ENCODE measurements around the gene GALNT17.
"Not testable (repeated sequence)": the region's sequence is repeated elsewhere in the genome, so short reads cannot be mapped to it uniquely, and the experiment has no call there.

Gene GALNT17

DNA sequence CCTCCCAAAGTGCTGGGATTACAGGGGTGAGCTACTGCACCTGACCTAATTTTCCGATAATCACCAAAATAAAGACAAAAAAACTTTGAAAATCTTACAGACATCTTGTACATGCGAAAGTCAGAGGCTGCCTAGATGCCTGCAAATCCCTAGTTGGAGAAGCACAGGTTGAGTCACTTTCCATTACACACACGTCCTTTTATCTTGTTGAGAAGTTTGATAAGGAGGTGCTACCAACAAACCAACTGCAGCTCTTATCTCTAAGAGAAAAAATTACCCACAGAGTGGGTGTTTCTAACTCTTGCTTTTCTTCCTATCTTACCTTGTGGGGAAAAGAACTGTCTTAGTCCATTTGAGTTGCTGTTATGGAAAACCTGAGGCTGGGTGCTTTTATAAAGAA is 589.8 kb downstream of the GALNT17 start:
- Mint-ChIP-seq H3K4me3 (no peak overlapping the region), H3K27ac (no peak overlapping the region), H3K27me3 (peaks cover 7% of the 10 kb centered on the region), H3K4me1 (no peaks in the 10 kb centered on the region), H3K9me3 (peaks cover 5 to 6% of the 10 kb centered on the region in 2 donors)
- no peak for ATAC-seq
- DNase-seq, result no peak

GRCh38 chr7:71723859-71724258 is 591.9 kb downstream of the GALNT17 start:
- DNase-seq (no peak), ATAC-seq (no peak)
- Mint-ChIP-seq H3K4me1 (no peaks in the 10 kb centered on the region), H3K4me3 (no peak overlapping the region), H3K27me3 (peaks cover 7% of the 10 kb centered on the region), H3K9me3 (peaks cover 9 to 10% of the 10 kb centered on the region in 2 donors), H3K27ac (no peak overlapping the region)

DNA sequence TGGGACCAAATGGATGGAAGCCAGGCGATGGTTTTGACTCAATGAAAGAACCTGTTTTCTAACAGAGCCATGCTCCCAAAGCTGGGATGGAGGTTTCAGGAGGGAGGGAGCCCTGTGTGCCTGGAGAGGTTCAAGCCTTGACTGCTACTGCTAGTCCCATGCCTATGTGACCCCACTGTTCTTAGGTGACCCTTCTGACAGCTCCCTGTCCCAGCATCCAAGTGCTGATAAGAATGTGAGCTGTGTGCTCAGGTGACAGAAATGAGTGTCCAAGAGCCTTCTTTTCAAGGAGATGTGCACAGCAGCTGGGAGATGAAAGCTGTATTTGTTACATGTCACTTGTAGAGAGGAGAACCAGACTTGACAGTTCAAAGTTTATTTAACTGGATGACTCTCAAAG is 595.4 kb downstream of the GALNT17 start:
- H3K4me1 Mint-ChIP-seq, result no peaks in the 10 kb centered on the region
- DNase-seq (no peak), ATAC-seq (no peak)
- peaks cover 12% of the 10 kb centered on the region for H3K27me3 Mint-ChIP-seq
- H3K9me3 Mint-ChIP-seq, result peaks cover 7 to 10% of the 10 kb centered on the region in 2 donors
- H3K4me3 Mint-ChIP-seq, result no peak overlapping the region
- no peak overlapping the region for H3K27ac Mint-ChIP-seq

GRCh38 chr7:71731740-71732139 is 599.8 kb downstream of the GALNT17 start:
- Mint-ChIP-seq H3K27me3 (peaks cover 19% of the 10 kb centered on the region), H3K27ac (no peak overlapping the region), H3K9me3 (peaks cover 5 to 7% of the 10 kb centered on the region in 2 donors), H3K4me3 (no peak overlapping the region), H3K4me1 (no peaks in the 10 kb centered on the region)
- DNase-seq, result no peak
- no peak for ATAC-seq

DNA sequence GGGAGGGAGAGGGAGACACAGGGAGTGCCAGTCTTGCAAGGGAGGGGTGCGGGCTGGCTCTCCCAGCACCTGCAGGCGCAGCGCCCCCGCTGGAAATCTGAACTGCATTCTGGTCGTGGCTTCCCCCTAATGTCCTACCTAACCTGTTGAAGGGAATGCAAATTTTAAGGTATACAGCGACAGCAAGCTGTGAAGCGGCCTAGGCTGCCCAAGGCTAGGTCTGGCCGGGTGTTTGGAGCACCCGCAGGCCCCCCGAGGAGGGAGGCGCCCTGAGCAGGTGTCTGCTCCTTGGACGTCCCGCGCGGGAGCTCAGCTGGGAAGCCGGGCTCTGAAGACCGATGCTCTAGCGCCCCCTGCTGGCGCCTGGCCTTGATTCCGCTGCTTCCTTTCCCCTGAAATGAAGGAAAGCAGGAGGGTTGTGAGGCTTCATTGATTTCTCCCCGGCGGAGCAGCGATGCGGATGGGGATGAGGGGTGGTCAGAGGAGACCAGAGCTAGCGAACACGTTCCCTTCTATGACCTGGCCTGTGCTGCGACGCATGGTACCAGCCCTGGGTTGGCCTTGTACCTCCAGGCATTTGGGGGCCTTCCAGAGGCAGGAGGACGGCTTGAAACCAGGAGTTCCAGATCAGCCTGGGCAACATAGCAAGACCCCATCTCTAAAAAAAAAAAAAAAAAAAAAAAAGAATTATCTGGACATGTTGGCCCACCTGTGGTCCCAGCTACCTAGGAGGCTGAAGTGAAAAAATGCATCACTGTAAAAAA is 601.3 kb downstream of the GALNT17 start:
- no peak overlapping the region for H3K27ac Mint-ChIP-seq
- H3K27me3 Mint-ChIP-seq, result peaks cover 19% of the 10 kb centered on the region
- ATAC-seq, result peak; percentile 7
- peaks cover 0 to 7% of the 10 kb centered on the region in 2 donors for H3K9me3 Mint-ChIP-seq
- H3K4me3 Mint-ChIP-seq, result no peak overlapping the region
- H3K4me1 Mint-ChIP-seq, result no peaks in the 10 kb centered on the region
- DNase-seq, result peak; percentile 54 to 58

DNA sequence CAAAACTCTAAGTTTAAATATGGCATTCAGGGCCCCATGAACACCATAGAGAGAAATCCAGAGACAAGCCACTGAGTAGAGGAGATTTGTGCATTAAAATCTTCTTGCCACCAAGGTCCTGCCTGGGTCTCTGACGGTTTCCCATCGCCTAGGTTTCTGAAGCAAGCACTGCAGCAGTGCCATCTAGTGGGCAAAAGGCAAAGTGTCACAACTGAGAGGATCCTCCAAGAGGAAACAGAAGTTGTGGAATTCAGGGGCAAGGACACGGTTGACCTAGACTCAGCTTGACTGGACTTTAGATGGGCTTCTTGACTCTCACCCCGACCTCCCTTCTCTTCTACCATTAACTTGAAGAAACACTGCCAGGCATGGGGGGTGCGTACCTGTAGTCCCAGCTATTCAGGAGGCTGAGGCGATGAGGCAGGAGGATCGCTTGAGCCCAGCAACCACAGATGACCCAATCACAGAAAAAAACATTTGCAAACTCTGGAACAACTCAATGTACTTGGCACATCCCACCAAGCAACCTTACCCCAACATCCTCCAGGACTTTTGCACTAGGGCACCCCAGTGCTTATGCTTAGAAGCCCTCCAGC is 604.1 kb downstream of the GALNT17 start:
- no peak overlapping the region for H3K27ac Mint-ChIP-seq
- ATAC-seq, result peak; percentile 39
- H3K9me3 Mint-ChIP-seq, result no peaks in the 10 kb centered on the region
- H3K4me1 Mint-ChIP-seq, result no peaks in the 10 kb centered on the region
- H3K27me3 Mint-ChIP-seq, result peaks cover 19% of the 10 kb centered on the region
- DNase-seq, result peak; percentile 31 to 33
- H3K4me3 Mint-ChIP-seq, result no peak overlapping the region

GRCh38 chr7:71737931-71738540 is 606.1 kb downstream of the GALNT17 start:
- not testable (repeated sequence) for ATAC-seq, H3K27ac Mint-ChIP-seq

DNA sequence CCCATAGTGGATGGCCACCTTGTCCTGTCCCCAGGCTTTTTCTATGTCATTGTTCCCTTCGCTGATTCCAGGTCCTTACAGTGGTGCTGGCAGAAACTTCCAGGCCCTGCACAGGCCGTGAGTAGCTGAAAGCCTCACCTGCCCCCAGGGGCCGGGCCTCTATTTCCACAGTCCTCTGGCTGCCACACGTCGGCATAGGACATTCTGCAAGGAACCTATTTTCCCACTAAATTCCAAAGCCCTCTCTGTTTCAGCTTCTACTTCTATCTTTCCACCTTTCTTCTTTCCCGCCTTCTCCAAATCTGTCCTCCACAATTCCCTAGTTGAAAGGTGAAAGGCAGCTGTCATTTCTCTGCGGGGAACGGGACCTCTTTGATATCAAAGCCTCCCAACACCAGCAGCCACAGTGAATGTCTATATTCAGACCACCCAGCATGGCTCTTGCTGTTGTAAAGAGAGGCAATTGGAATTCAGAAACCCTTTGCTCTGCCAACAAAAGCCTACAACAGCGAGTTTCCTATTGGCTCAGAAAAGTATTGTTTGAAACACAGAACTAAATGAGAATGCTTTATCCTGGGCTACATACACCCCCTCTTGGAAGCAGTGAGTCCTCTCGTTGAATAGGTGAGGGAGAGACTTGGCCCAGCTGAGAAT is 607.7 kb downstream of the GALNT17 start:
- no peak overlapping the region for H3K27ac Mint-ChIP-seq
- no peak for ATAC-seq
- no peaks in the 10 kb centered on the region for H3K4me1 Mint-ChIP-seq
- no peaks in the 10 kb centered on the region for H3K9me3 Mint-ChIP-seq
- no peak for DNase-seq
- H3K27me3 Mint-ChIP-seq, result no peaks in the 10 kb centered on the region
- H3K4me3 Mint-ChIP-seq, result no peak overlapping the region

More at GRCh38 chr7:71737931-71738540, 606.1 kb downstream of the GALNT17 start:
- H3K4me3 Mint-ChIP-seq, H3K27me3 Mint-ChIP-seq, H3K9me3 Mint-ChIP-seq, H3K4me1 Mint-ChIP-seq, DNase-seq: not testable (repeated sequence)

DNA sequence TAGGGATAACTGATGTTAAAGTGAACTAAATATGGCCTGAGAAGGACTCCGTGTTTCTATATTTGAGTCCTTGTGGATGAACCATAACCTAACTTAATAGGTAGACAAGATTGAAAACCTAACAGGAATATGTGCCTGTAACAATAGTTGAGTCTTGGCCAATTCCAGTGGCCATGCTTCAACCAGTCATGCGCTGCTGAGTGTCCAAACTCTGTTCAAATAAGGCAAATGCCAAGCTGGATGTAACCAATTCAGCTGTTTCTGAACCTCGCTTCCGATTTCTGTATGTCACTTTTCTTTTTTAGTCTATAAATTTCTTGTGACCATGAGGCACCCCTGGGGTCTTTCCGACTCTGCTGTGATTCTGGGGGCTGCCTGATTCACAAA is 608.2 kb downstream of the GALNT17 start:
- Mint-ChIP-seq H3K4me1 (no peaks in the 10 kb centered on the region), H3K27ac (no peak overlapping the region), H3K9me3 (no peaks in the 10 kb centered on the region), H3K4me3 (no peak overlapping the region), H3K27me3 (no peaks in the 10 kb centered on the region)
- no peak for DNase-seq
- ATAC-seq, result no peak

DNA sequence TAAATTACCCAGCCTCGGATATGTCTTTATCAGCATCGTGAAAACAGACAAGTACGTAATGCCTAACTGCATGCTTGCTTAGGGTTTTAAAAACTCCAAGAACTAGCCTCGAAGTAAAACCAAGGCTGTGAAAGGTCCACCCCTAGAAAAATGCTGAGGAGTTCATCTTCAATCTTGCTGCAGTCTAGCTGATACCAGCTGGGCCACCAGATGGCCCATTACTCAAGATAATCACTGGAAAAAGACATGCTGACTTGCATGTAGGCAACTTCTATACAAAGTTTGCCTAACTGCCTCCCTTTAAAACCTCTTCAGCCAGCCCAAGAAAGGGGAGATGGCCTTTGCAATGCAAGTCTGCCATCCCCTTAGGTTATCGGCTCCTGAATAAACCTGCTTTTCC is 614.1 kb downstream of the GALNT17 start:
- H3K27me3 Mint-ChIP-seq, result peaks cover 7% of the 10 kb centered on the region
- ATAC-seq, result no peak

DNA sequence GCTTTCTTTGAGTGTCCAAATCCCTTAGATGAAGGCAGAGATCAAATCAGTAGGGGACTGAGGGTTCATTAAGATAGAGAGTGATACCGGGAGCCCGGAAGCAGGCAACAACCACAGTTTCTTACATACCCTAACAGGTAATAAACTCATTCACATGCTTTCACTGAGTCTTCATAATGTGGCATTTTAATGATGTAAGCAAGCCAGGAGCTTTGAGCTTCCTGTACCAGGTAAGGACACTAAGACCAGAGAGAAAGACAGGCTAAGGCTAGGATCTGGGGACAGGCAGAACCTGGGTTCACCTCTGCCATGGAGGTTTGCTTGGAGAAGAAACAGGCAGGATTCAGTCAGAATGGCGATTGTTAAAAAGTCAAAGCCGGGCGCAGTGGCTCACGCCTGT is 618.3 kb downstream of the GALNT17 start:
- no peak for DNase-seq
- Mint-ChIP-seq H3K27me3 (peaks cover 35% of the 10 kb centered on the region), H3K4me1 (no peaks in the 10 kb centered on the region), H3K9me3 (peaks cover 0 to 11% of the 10 kb centered on the region in 2 donors), H3K4me3 (no peak overlapping the region), H3K27ac (no peak overlapping the region)
- no peak for ATAC-seq

More for the DNA sequence above, 614.1 kb downstream of the GALNT17 start:
- Mint-ChIP-seq H3K4me3 (no peak overlapping the region), H3K4me1 (no peaks in the 10 kb centered on the region), H3K27ac (no peak overlapping the region), H3K9me3 (peaks cover 0 to 11% of the 10 kb centered on the region in 2 donors)
- DNase-seq, result no peak

- ATAC-seq, result peak; percentile 78
- peak; percentile 41 to 55 for DNase-seq
- H3K27me3 Mint-ChIP-seq, result peaks cover 35% of the 10 kb centered on the region
- H3K9me3 Mint-ChIP-seq, result peaks cover 0 to 19% of the 10 kb centered on the region in 2 donors
- no peaks in the 10 kb centered on the region for H3K4me1 Mint-ChIP-seq
- no peak overlapping the region for H3K27ac Mint-ChIP-seq
- H3K4me3 Mint-ChIP-seq, result no peak overlapping the region
Measured at GRCh38 chr7:71752171-71752935, 620.4 kb downstream of the GALNT17 start.

GRCh38 chr7:71753236-71753635 is 621.3 kb downstream of the GALNT17 start:
- Mint-ChIP-seq H3K4me3 (no peak overlapping the region), H3K4me1 (no peaks in the 10 kb centered on the region), H3K9me3 (peaks cover 0 to 19% of the 10 kb centered on the region in 2 donors), H3K27ac (peak overlapping the region in 1 of 2 donors; percentile 76), H3K27me3 (peaks cover 35% of the 10 kb centered on the region)
- ATAC-seq, result no peak
- DNase-seq, result no peak

DNA sequence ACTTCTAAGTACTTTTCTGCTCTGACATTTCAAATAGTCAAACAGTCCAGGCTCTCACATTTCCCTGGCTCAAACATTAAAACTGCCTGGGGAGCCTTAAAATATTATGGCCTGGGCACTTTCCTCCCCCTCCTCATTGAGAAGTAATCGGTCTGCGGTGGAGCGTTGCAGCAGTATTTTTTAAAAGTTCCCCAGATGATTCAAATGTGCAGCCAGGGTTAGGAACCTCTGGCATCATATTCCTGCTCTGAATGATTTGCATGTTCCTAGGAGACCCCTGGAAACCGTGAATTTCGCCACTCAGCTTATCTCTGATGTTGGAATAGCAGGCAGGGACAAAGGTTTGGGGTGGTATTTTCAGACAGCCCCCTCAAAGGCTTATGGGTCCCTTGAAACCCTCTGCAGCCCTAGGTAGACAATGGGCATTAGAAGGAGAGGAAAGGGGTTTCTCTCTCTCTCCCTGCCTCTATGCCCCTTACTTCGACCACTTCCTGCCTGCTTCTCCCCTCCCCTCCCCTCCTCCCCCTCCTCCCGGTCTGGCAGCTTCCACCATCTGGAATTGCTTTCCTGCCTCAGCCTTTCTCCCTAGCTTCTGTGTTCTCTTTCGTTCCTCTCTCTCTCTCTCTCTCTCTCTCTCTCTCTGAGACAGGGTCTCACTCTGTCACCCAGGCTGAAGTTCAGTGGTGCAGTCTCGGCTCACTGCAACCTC is 622.2 kb downstream of the GALNT17 start:
- Mint-ChIP-seq H3K9me3 (peaks cover 0 to 12% of the 10 kb centered on the region in 2 donors), H3K27me3 (peaks cover 35% of the 10 kb centered on the region), H3K4me3 (no peak overlapping the region), H3K27ac (no peak overlapping the region), H3K4me1 (no peaks in the 10 kb centered on the region)
- ATAC-seq (no peak), DNase-seq (no peak)

GRCh38 chr7:71754828-71755227 is 622.9 kb downstream of the GALNT17 start:
- no peak overlapping the region for H3K27ac Mint-ChIP-seq
- H3K4me3 Mint-ChIP-seq, result no peak overlapping the region
- H3K9me3 Mint-ChIP-seq, result peaks cover 0 to 8% of the 10 kb centered on the region in 2 donors
- peaks cover 35% of the 10 kb centered on the region for H3K27me3 Mint-ChIP-seq
- DNase-seq (no peak), ATAC-seq (no peak)
- H3K4me1 Mint-ChIP-seq, result no peaks in the 10 kb centered on the region

Data from stimulated activated naive CD8-positive, alpha-beta T cell treated with anti-CD3 and anti-CD28 coated beads, Interleukin-15, amount 100 ng/mL, for 72 hours (primary cell).